NCI-H2171 treated with DMSO at 0.1 percent for 48 hours (cell line): Measurements from ENCODE around the gene DIS3.
"Not testable (repeated sequence)": the region's sequence is repeated elsewhere in the genome, so short reads cannot be mapped to it uniquely, and the experiment has no call there.

Experiments used
- DNase-seq: peaks from one replicate; lab custom pipeline; 2025; lab: John Stamatoyannopoulos, UW

The DIS3 gene

GRCh38 chr13:72781451-72782439, at the start of gene DIS3, which contains the start of gene PIBF1:
TSS of gene DIS3 (minus strand) at chr13:72781900. CDS start at chr13:72781832, 68 bp downstream.
TSS of gene PIBF1 (plus strand) at chr13:72782133. CDS start at chr13:72783470, 1,337 bp downstream.
- peak; percentile 97 for DNase-seq

GRCh38 chr13:72823724-72824123, 42.0 kb upstream of the DIS3 start:
- no peak for DNase-seq

- DNase-seq: no peak
These were observed 41.4 kb upstream of the DIS3 start for GRCh38 chr13:72823081-72823480.

GRCh38 chr13:72820898-72821279, 39.2 kb upstream of the DIS3 start:
- DNase-seq: no peak

GRCh38 chr13:72820156-72820897, 38.6 kb upstream of the DIS3 start:
- no peak for DNase-seq

GRCh38 chr13:72808917-72809500, 27.3 kb upstream of the DIS3 start:
- peak; percentile 5 for DNase-seq

GRCh38 chr13:72806514-72806913, 24.8 kb upstream of the DIS3 start:
- DNase-seq: not testable (repeated sequence)

- no peak for DNase-seq
These were observed 24.1 kb upstream of the DIS3 start for GRCh38 chr13:72805676-72806346.

GRCh38 chr13:72804301-72804700, 22.6 kb upstream of the DIS3 start:
- no peak for DNase-seq

- no peak for DNase-seq
These were observed 17.1 kb upstream of the DIS3 start for GRCh38 chr13:72798817-72799216.

- DNase-seq: no peak
These were observed 10.9 kb upstream of the DIS3 start for GRCh38 chr13:72792640-72793039.

GRCh38 chr13:72788831-72789230, 7.1 kb upstream of the DIS3 start:
- no peak for DNase-seq

- DNase-seq: not testable (repeated sequence)
These were observed 3.0 kb upstream of the DIS3 start for GRCh38 chr13:72784679-72785078.

- DNase-seq: peak; percentile 13
These were observed 1.0 kb upstream of the DIS3 start for GRCh38 chr13:72782717-72783116.

- DNase-seq: no peak
These were observed 7.7 kb downstream of the DIS3 start for GRCh38 chr13:72774019-72774418.

GRCh38 chr13:72763411-72763810, 18.3 kb downstream of the DIS3 start:
- DNase-seq: no peak

- DNase-seq: no peak
These were observed 21.5 kb downstream of the DIS3 start for GRCh38 chr13:72760189-72760588.

- no peak for DNase-seq
These were observed 23.7 kb downstream of the DIS3 start for GRCh38 chr13:72757792-72758535.

- peak; percentile 67 for DNase-seq
These were observed 27.6 kb downstream of the DIS3 start for GRCh38 chr13:72754111-72754510.

- DNase-seq: no peak
These were observed 30.5 kb downstream of the DIS3 start for GRCh38 chr13:72751220-72751619.

GRCh38 chr13:72745260-72745659, 36.4 kb downstream of the DIS3 start:
- no peak for DNase-seq
